ENCODE data around the gene PRAMEF2.
"Not testable (repeated sequence)": the region's sequence is repeated elsewhere in the genome, so short reads cannot be mapped to it uniquely, and the experiment has no call there.

DNA sequence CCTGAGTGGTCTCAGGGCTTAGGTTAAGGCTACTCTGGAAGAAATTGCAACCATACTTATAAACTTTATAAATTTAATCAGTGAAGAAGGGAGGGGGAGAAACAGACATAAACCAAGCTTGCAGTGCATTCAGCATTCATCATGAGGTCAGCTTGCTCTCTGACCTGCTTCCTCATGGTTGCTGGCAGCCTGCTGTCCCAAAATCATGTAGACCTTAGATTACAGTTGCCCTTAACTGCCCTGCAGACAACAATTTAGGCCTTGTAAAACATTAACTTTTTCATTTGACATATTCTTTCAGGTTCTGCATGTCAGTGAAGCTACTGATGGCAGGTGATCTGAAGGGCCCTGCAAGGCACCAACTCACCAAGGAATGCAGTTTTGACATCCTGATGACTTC lies 42.3 kb downstream of the PRAMEF2 start:
- TF ChIP-seq POLR2A, POLR2AphosphoS5 (IDR thresholded peaks at IDR 0.05): not testable (repeated sequence)
- TF ChIP-seq, protein P1, sequence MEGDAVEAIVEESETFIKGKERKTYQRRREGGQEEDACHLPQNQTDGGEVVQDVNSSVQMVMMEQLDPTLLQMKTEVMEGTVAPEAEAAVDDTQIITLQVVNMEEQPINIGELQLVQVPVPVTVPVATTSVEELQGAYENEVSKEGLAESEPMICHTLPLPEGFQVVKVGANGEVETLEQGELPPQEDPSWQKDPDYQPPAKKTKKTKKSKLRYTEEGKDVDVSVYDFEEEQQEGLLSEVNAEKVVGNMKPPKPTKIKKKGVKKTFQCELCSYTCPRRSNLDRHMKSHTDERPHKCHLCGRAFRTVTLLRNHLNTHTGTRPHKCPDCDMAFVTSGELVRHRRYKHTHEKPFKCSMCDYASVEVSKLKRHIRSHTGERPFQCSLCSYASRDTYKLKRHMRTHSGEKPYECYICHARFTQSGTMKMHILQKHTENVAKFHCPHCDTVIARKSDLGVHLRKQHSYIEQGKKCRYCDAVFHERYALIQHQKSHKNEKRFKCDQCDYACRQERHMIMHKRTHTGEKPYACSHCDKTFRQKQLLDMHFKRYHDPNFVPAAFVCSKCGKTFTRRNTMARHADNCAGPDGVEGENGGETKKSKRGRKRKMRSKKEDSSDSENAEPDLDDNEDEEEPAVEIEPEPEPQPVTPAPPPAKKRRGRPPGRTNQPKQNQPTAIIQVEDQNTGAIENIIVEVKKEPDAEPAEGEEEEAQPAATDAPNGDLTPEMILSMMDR (IDR thresholded peaks at IDR 0.05), result not testable (repeated sequence)
